HepG2 (cell line): ENCODE measurements around the gene HOXD9. TPM values are rescaled to one million over a fixed set of nuclear protein-coding genes. Genes with fewer than 3 reads are reported as not detected.

Source experiments
- ATAC-seq: fragments of 200-7000 bp; cut with Tn5 transposase; 3 replicates; pipeline ENCODE4 v1.9.1; 2020; ENCODE audit warnings: mild to moderate bottlenecking, moderate library complexity
- BruUV-seq: library from RNA; stranded (reverse); fragments of 400-500 nt; replicated peaks from 2 replicates; lab custom pipeline; 2021; lab: Mats Ljungman, UMichigan
- CTCF ChIA-PET: fragments of 300-600 bp; formaldehyde crosslinking; extraction: SDS; loops from one replicate; lab custom pipeline; 2021; ENCODE audit warnings: low total read pairs, inconsistent platforms, low intra/inter-chr PET ratio; lab: Yijun Ruan, JAX
- POLR2A ChIA-PET: fragments of 350-600 bp; sonication (Branson Sonifier 250); formaldehyde crosslinking; loops from one replicate; lab custom pipeline; 2020; ENCODE audit warnings: antibody characterized with exemption, inconsistent platforms; lab: Yijun Ruan, JAX
- DNase-seq: peaks from one replicate; pipeline ENCODE4 v3.0.0-alpha.2; 2015; ENCODE audit warnings: low spot score
- FAIRE-seq: peaks from 3 replicates; lab custom pipeline; 2011; peaks lifted over from hg19 to GRCh38; lab: Jason Lieb, UNC
- H2AFZ ChIP-seq: one replicate; pipeline ENCODE4 v1.6.1; 2011; ENCODE audit warnings: low read length, inconsistent platforms
- H3K27ac ChIP-seq: fragments of 300-600 bp; 3 replicates; pipeline ENCODE4 v1.8.0; 2011; ENCODE audit warnings: mixed run types, mild to moderate bottlenecking, mixed read lengths, low read length, inconsistent platforms; ENCODE audit not compliant: insufficient read depth; ENCODE audit errors: extremely low read length
- H3K27me3 ChIP-seq, 2 experiments: fragments of 200-600 bp in 1 of 2; 2 replicates in 1 of 2; 3 replicates in 1 of 2; pipeline versions ENCODE4 v1.6.0 to v1.8.0; 2011; ENCODE audit warnings: low read length in 2 of 2, mild to moderate bottlenecking in 2 of 2, moderate library complexity in 2 of 2, inconsistent platforms in 1 of 2; ENCODE audit not compliant: insufficient read depth in 2 of 2, control insufficient read depth in 1 of 2
- H3K36me3 ChIP-seq, 2 experiments: fragments of 200-600 bp in 1 of 2; replicated peaks in 1 of 2; 2 replicates in 1 of 2; 3 replicates in 1 of 2; pipeline versions ENCODE4 v1.5.1 to v1.8.0; 2011; ENCODE audit warnings: low read length in 2 of 2, inconsistent platforms in 1 of 2; ENCODE audit not compliant: insufficient read depth in 2 of 2, control insufficient read depth in 1 of 2
- H3K4me1 ChIP-seq: 2 replicates; pipeline ENCODE4 v1.5.1; 2012; ENCODE audit warnings: low read length, inconsistent platforms; ENCODE audit not compliant: insufficient read depth
- H3K4me2 ChIP-seq: 2 replicates; pipeline ENCODE4 v1.6.0; 2011; ENCODE audit warnings: low read depth, low read length, inconsistent platforms
- H3K4me3 ChIP-seq, 3 experiments: fragments of 200-600 bp in 1 of 3; sonication (generic), shearing (Covaris generic) in 1 of 3; replicated peaks in 1 of 3; 2 replicates each; pipeline ENCODE4 v1.5.1; 2011 to 2016; ENCODE audit warnings: low read length in 3 of 3, inconsistent platforms in 2 of 3, low read depth in 2 of 3, mild to moderate bottlenecking in 2 of 3, control low read depth in 1 of 3, mixed read lengths in 1 of 3; ENCODE audit not compliant: insufficient read depth in 1 of 3
- H3K79me2 ChIP-seq: one replicate; pipeline ENCODE4 v1.6.1; 2011; ENCODE audit warnings: low read length, inconsistent platforms; ENCODE audit not compliant: insufficient read depth
- H3K9ac ChIP-seq: 2 replicates; pipeline ENCODE4 v1.6.0; 2011; ENCODE audit warnings: mild to moderate bottlenecking, low read depth, low read length, inconsistent platforms; ENCODE audit not compliant: insufficient read depth
- H3K9me3 ChIP-seq: 2 replicates; pipeline ENCODE4 v1.5.1; 2012; ENCODE audit warnings: mild to moderate bottlenecking, low read length
- H4K20me1 ChIP-seq: 2 replicates; pipeline ENCODE4 v1.6.0; 2011; ENCODE audit warnings: inconsistent platforms, mild to moderate bottlenecking, low read length, moderate library complexity; ENCODE audit not compliant: insufficient read depth
- FLYWCH1 ChIP-seq: sonication (generic); formaldehyde crosslinking; IDR thresholded peaks from 2 replicates; pipeline ENCODE4 v1.8.1; 2023; ENCODE audit warnings: mild to moderate bottlenecking, missing genetic modification reagents
- JARID2 ChIP-seq: sonication (generic); formaldehyde crosslinking; IDR thresholded peaks from 2 replicates; pipeline ENCODE4 v1.8.1; 2023; ENCODE audit warnings: missing genetic modification reagents, inconsistent platforms; ENCODE audit not compliant: insufficient replicate concordance
- TRIM24 ChIP-seq: sonication (generic); formaldehyde crosslinking; IDR thresholded peaks from 2 replicates; pipeline ENCODE4 v1.8.0; 2022; ENCODE audit warnings: mild to moderate bottlenecking, missing genetic modification reagents
- ZMYM4 ChIP-seq: sonication (generic); formaldehyde crosslinking; IDR thresholded peaks from 2 replicates; pipeline ENCODE4 v1.8.1; 2023; ENCODE audit warnings: mild to moderate bottlenecking, missing genetic modification reagents
- ZNF768 ChIP-seq: sonication (generic); formaldehyde crosslinking; IDR thresholded peaks from 2 replicates; pipeline ENCODE4 v1.4.0; 2020; ENCODE audit warnings: missing genetic modification reagents
- WGBS: methylation state at CpG from one replicate; pipeline ENCODE4 v1.1.6; 2017; ENCODE audit warnings: low lambda C conversion rate; 5-methylcytosine and 5-hydroxymethylcytosine counted together
- in situ Hi-C: cut with HindIII; loops from 2 replicates; pipeline ENCODE4 v1.10.0; 2017; ENCODE audit warnings: low pct_unique_long_range_greater_than_20kb; ENCODE audit not compliant: extremely low pct_ligation_motif_present
- intact Hi-C: fragments of 100-400 bp; cut with micrococcal nuclease; formaldehyde crosslinking; loops from one replicate; pipeline ENCODE4 v1.10.0; 2022; ENCODE audit not compliant: unreplicated experiment
- polyA plus RNA-seq, 8 experiments: library from polyadenylated mRNA; depleted of rRNA in 3 of 8; stranded (reverse) in 7 of 8; unstranded in 1 of 8; fragments of >200 nt; fragmentation: Illumina TruSeq in 4 of 8; extraction: Trizol in 4 of 8; gene quantifications; 2 replicates each; pipeline versions ENCODE4 v1.2.1 to v1.2.3, GENCODE V29; 2011 to 2016; ENCODE audit warnings: low read depth in 4 of 8, missing spikeins in 1 of 8, mixed read lengths in 1 of 8; ENCODE audit not compliant: insufficient read depth in 1 of 8
- total RNA-seq, 5 experiments: library from RNA; depleted of rRNA; stranded (reverse); fragments of >200 nt; fragmentation: Illumina TruSeq; extraction: Trizol; gene quantifications; 2 replicates each; pipeline ENCODE4 v1.2.3, GENCODE V29; 2016; ENCODE audit warnings: low read depth in 1 of 5
- TF ChIP-seq, protein P1 (sequence below): sonication (generic); formaldehyde crosslinking; IDR thresholded peaks from 2 replicates; pipeline ENCODE4 v1.4.0; 2020; ENCODE audit warnings: missing genetic modification reagents
- TF ChIP-seq, protein P2 (sequence below): sonication (generic); formaldehyde crosslinking; IDR thresholded peaks from 2 replicates; pipeline ENCODE4 v1.8.1; 2023; ENCODE audit warnings: mild to moderate bottlenecking, missing genetic modification reagents, borderline replicate concordance
- TF ChIP-seq, protein P3 (sequence below): sonication (generic); formaldehyde crosslinking; IDR thresholded peaks from 2 replicates; pipeline ENCODE4 v1.4.0; 2020; ENCODE audit warnings: missing genetic modification reagents
- TF ChIP-seq, protein P4 (sequence below): sonication (generic); formaldehyde crosslinking; IDR thresholded peaks from 2 replicates; pipeline ENCODE4 v1.4.0; 2020; ENCODE audit warnings: missing genetic modification reagents

The HOXD9 gene
- total and polyA plus RNA-seq, 2 of the 13 experiments (the other 11 are each of a cell fraction or from before 2014, with no cell fraction given), result not detected

DNA sequence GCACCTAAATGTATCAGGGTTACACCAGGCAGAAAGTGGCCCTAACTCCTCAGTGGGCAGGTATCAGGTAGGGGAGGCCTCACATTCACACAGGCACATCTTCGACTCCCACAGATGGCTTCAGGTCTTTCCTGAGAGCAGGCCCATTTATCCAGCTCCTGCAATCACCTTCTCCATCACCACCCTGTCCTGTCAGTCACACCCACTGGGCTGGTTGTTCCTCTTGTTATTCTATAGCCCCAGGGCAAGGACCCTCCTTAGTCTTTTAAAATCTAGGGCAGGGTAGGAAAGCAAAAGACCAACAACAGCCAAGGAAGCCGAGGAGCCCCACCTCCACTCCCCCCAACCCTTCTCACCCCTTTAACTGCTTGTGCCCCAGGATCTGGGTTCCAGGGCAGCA is 19.8 kb downstream of the HOXD9 start:
- TF ChIP-seq ZNF768 (CRISPR knock-in tag) (no peak), JARID2 (CRISPR knock-in tag) (no peak), FLYWCH1 (CRISPR knock-in tag) (no peak), ZMYM4 (CRISPR knock-in tag) (no peak), TRIM24 (no peak)
- TF ChIP-seq, protein P1, sequence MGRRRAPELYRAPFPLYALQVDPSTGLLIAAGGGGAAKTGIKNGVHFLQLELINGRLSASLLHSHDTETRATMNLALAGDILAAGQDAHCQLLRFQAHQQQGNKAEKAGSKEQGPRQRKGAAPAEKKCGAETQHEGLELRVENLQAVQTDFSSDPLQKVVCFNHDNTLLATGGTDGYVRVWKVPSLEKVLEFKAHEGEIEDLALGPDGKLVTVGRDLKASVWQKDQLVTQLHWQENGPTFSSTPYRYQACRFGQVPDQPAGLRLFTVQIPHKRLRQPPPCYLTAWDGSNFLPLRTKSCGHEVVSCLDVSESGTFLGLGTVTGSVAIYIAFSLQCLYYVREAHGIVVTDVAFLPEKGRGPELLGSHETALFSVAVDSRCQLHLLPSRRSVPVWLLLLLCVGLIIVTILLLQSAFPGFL (CRISPR knock-in tag), result no peak
- TF ChIP-seq, protein P2, sequence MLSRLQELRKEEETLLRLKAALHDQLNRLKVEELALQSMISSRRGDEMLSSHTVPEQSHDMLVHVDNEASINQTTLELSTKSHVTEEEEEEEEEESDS (CRISPR knock-in tag), result no peak
- TF ChIP-seq, protein P3, sequence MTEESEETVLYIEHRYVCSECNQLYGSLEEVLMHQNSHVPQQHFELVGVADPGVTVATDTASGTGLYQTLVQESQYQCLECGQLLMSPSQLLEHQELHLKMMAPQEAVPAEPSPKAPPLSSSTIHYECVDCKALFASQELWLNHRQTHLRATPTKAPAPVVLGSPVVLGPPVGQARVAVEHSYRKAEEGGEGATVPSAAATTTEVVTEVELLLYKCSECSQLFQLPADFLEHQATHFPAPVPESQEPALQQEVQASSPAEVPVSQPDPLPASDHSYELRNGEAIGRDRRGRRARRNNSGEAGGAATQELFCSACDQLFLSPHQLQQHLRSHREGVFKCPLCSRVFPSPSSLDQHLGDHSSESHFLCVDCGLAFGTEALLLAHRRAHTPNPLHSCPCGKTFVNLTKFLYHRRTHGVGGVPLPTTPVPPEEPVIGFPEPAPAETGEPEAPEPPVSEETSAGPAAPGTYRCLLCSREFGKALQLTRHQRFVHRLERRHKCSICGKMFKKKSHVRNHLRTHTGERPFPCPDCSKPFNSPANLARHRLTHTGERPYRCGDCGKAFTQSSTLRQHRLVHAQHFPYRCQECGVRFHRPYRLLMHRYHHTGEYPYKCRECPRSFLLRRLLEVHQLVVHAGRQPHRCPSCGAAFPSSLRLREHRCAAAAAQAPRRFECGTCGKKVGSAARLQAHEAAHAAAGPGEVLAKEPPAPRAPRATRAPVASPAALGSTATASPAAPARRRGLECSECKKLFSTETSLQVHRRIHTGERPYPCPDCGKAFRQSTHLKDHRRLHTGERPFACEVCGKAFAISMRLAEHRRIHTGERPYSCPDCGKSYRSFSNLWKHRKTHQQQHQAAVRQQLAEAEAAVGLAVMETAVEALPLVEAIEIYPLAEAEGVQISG, result no peak
- TF ChIP-seq, protein P4, sequence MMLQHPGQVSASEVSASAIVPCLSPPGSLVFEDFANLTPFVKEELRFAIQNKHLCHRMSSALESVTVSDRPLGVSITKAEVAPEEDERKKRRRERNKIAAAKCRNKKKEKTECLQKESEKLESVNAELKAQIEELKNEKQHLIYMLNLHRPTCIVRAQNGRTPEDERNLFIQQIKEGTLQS (CRISPR knock-in tag), result no peak
- Histone ChIP-seq H3K27me3 (peaks cover 2 to 87% of the 10 kb centered on the region in 2 experiments; a peak in 4 of 5 replicates), H4K20me1 (no peaks in the 10 kb centered on the region), H3K36me3 (no peaks in the 10 kb centered on the region), H3K4me1 (peaks cover 11% of the 10 kb centered on the region), H2AFZ (no peak overlapping the region), H3K4me3 (no peak overlapping the region), H3K9ac (no peak overlapping the region), H3K9me3 (no peaks in the 10 kb centered on the region), H3K79me2 (no peaks in the 10 kb centered on the region), H3K27ac (no peak overlapping the region), H3K4me2 (no peak overlapping the region)
- BruUV-seq, result no TSS peak
- intact Hi-C loops (loop anchor here (5.0 kb wide), 1 partner anchor 495 kb away; no protein-coding TSS in a partner anchor), in situ Hi-C loops (loop anchor here (5.0 kb wide), 1 partner anchor 315 kb away; no protein-coding TSS in a partner anchor)
- ATAC-seq (no peak), DNase-seq (no peak), FAIRE-seq (no peak)
- CTCF ChIA-PET, result interaction anchor here (1.6 kb wide), 1 partner anchor 494 kb away, joined by 4 read pairs; no protein-coding TSS in a partner anchor
- 0% methylated on average over 2 of the region's 2 CpGs for WGBS
- POLR2A ChIA-PET, result no interaction called here
